HepG2 (cell line): ENCODE measurements around the gene GPSM1. TPM values are rescaled to one million over a fixed set of nuclear protein-coding genes. Genes with fewer than 3 reads are reported as not detected.

ENCODE experiments used
- ATAC-seq: fragments of 200-7000 bp; cut with Tn5 transposase; 3 replicates; pipeline ENCODE4 v1.9.1; 2020; ENCODE audit warnings: mild to moderate bottlenecking, moderate library complexity
- BruUV-seq: library from RNA; stranded (reverse); fragments of 400-500 nt; replicated peaks from 2 replicates; lab custom pipeline; 2021; lab: Mats Ljungman, UMichigan
- CTCF ChIA-PET: fragments of 300-600 bp; formaldehyde crosslinking; extraction: SDS; loops from one replicate; lab custom pipeline; 2021; ENCODE audit warnings: low total read pairs, inconsistent platforms, low intra/inter-chr PET ratio; lab: Yijun Ruan, JAX
- POLR2A ChIA-PET: fragments of 350-600 bp; sonication (Branson Sonifier 250); formaldehyde crosslinking; loops from one replicate; lab custom pipeline; 2020; ENCODE audit warnings: antibody characterized with exemption, inconsistent platforms; lab: Yijun Ruan, JAX
- DNase-seq: peaks from one replicate; pipeline ENCODE4 v3.0.0-alpha.2; 2015; ENCODE audit warnings: low spot score
- FAIRE-seq: peaks from 3 replicates; lab custom pipeline; 2011; peaks lifted over from hg19 to GRCh38; lab: Jason Lieb, UNC
- H2AFZ ChIP-seq: one replicate; pipeline ENCODE4 v1.6.1; 2011; ENCODE audit warnings: low read length, inconsistent platforms
- H3K27ac ChIP-seq: fragments of 300-600 bp; 3 replicates; pipeline ENCODE4 v1.8.0; 2011; ENCODE audit warnings: mixed run types, mild to moderate bottlenecking, mixed read lengths, low read length, inconsistent platforms; ENCODE audit not compliant: insufficient read depth; ENCODE audit errors: extremely low read length
- H3K27me3 ChIP-seq, 2 experiments: fragments of 200-600 bp in 1 of 2; 2 replicates in 1 of 2; 3 replicates in 1 of 2; pipeline versions ENCODE4 v1.6.0 to v1.8.0; 2011; ENCODE audit warnings: low read length in 2 of 2, mild to moderate bottlenecking in 2 of 2, moderate library complexity in 2 of 2, inconsistent platforms in 1 of 2; ENCODE audit not compliant: insufficient read depth in 2 of 2, control insufficient read depth in 1 of 2
- H3K36me3 ChIP-seq, 2 experiments: fragments of 200-600 bp in 1 of 2; replicated peaks in 1 of 2; 2 replicates in 1 of 2; 3 replicates in 1 of 2; pipeline versions ENCODE4 v1.5.1 to v1.8.0; 2011; ENCODE audit warnings: low read length in 2 of 2, inconsistent platforms in 1 of 2; ENCODE audit not compliant: insufficient read depth in 2 of 2, control insufficient read depth in 1 of 2
- H3K4me1 ChIP-seq: 2 replicates; pipeline ENCODE4 v1.5.1; 2012; ENCODE audit warnings: low read length, inconsistent platforms; ENCODE audit not compliant: insufficient read depth
- H3K4me2 ChIP-seq: 2 replicates; pipeline ENCODE4 v1.6.0; 2011; ENCODE audit warnings: low read depth, low read length, inconsistent platforms
- H3K4me3 ChIP-seq, 3 experiments: fragments of 200-600 bp in 1 of 3; sonication (generic), shearing (Covaris generic) in 1 of 3; replicated peaks in 1 of 3; 2 replicates each; pipeline ENCODE4 v1.5.1; 2011 to 2016; ENCODE audit warnings: low read length in 3 of 3, inconsistent platforms in 2 of 3, low read depth in 2 of 3, mild to moderate bottlenecking in 2 of 3, control low read depth in 1 of 3, mixed read lengths in 1 of 3; ENCODE audit not compliant: insufficient read depth in 1 of 3
- H3K79me2 ChIP-seq: one replicate; pipeline ENCODE4 v1.6.1; 2011; ENCODE audit warnings: low read length, inconsistent platforms; ENCODE audit not compliant: insufficient read depth
- H3K9ac ChIP-seq: 2 replicates; pipeline ENCODE4 v1.6.0; 2011; ENCODE audit warnings: mild to moderate bottlenecking, low read depth, low read length, inconsistent platforms; ENCODE audit not compliant: insufficient read depth
- H3K9me3 ChIP-seq: 2 replicates; pipeline ENCODE4 v1.5.1; 2012; ENCODE audit warnings: mild to moderate bottlenecking, low read length
- H4K20me1 ChIP-seq: 2 replicates; pipeline ENCODE4 v1.6.0; 2011; ENCODE audit warnings: inconsistent platforms, mild to moderate bottlenecking, low read length, moderate library complexity; ENCODE audit not compliant: insufficient read depth
- AFF4 ChIP-seq: sonication (generic); formaldehyde crosslinking; IDR thresholded peaks from 2 replicates; pipeline ENCODE4 v1.4.0; 2020; ENCODE audit warnings: missing genetic modification reagents
- GABPB1 ChIP-seq: IDR thresholded peaks from 2 replicates; pipeline ENCODE4 v1.6.1; 2016; ENCODE audit warnings: mild to moderate bottlenecking, missing genetic modification reagents, moderate library complexity, missing compliant biosample characterization
- HIC2 ChIP-seq: sonication (generic); formaldehyde crosslinking; IDR thresholded peaks from 2 replicates; pipeline ENCODE4 v1.9.0; 2022; ENCODE audit warnings: low read depth, missing genetic modification reagents
- HNRNPL ChIP-seq: fragments of 200-400 bp; formaldehyde crosslinking; IDR thresholded peaks from 2 replicates; pipeline ENCODE4 v1.6.1; 2017; ENCODE audit warnings: mild to moderate bottlenecking, low read depth, low read length
- PCBP1 ChIP-seq: fragments of 200-400 bp; formaldehyde crosslinking; IDR thresholded peaks from 2 replicates; pipeline ENCODE4 v1.6.1; 2017; ENCODE audit warnings: mild to moderate bottlenecking, low read depth, low read length, borderline replicate concordance
- XRCC5 ChIP-seq: fragments of 200-400 bp; formaldehyde crosslinking; optimal IDR thresholded peaks from 2 replicates; pipeline ENCODE3; 2017; ENCODE audit warnings: mild to moderate bottlenecking, low read length
- ZNF878 ChIP-seq: sonication (generic); formaldehyde crosslinking; IDR thresholded peaks from 2 replicates; pipeline ENCODE4 v1.8.1; 2023; ENCODE audit warnings: mild to moderate bottlenecking, missing genetic modification reagents, moderate library complexity
- WGBS: methylation state at CpG from one replicate; pipeline ENCODE4 v1.1.6; 2017; ENCODE audit warnings: low lambda C conversion rate; 5-methylcytosine and 5-hydroxymethylcytosine counted together
- in situ Hi-C: cut with HindIII; loops from 2 replicates; pipeline ENCODE4 v1.10.0; 2017; ENCODE audit warnings: low pct_unique_long_range_greater_than_20kb; ENCODE audit not compliant: extremely low pct_ligation_motif_present
- intact Hi-C: fragments of 100-400 bp; cut with micrococcal nuclease; formaldehyde crosslinking; loops from one replicate; pipeline ENCODE4 v1.10.0; 2022; ENCODE audit not compliant: unreplicated experiment
- polyA plus RNA-seq, 8 experiments: library from polyadenylated mRNA; depleted of rRNA in 3 of 8; stranded (reverse) in 7 of 8; unstranded in 1 of 8; fragments of >200 nt; fragmentation: Illumina TruSeq in 4 of 8; extraction: Trizol in 4 of 8; gene quantifications; 2 replicates each; pipeline versions ENCODE4 v1.2.1 to v1.2.3, GENCODE V29; 2011 to 2016; ENCODE audit warnings: low read depth in 4 of 8, missing spikeins in 1 of 8, mixed read lengths in 1 of 8; ENCODE audit not compliant: insufficient read depth in 1 of 8
- total RNA-seq, 5 experiments: library from RNA; depleted of rRNA; stranded (reverse); fragments of >200 nt; fragmentation: Illumina TruSeq; extraction: Trizol; gene quantifications; 2 replicates each; pipeline ENCODE4 v1.2.3, GENCODE V29; 2016; ENCODE audit warnings: low read depth in 1 of 5
- TF ChIP-seq, protein P1 (sequence below): sonication (generic); formaldehyde crosslinking; IDR thresholded peaks from 2 replicates; pipeline ENCODE4 v1.5.1; 2020; ENCODE audit warnings: mild to moderate bottlenecking, missing genetic modification reagents, moderate library complexity

GPSM1 gene
- total and polyA plus RNA-seq, 2 of the 13 experiments (the other 11 are each of a cell fraction or from before 2014, with no cell fraction given) = 1.0 to 2.4 TPM

GRCh38 chr9:136316896-136317676 is 10.3 kb upstream of the GPSM1 start (continued):
- TF ChIP-seq HIC2 = 0 out of 2 replicates have a peak, but pooled peaks have one; percentile 12
- 0 out of 2 replicates have a peak, but pooled peaks have one; percentile 17 for TF ChIP-seq GABPB1 (CRISPR knock-in tag)
- peak; percentile 61; the same call in 1 of the 2 replicates for TF ChIP-seq HNRNPL
- TF ChIP-seq, protein P1, sequence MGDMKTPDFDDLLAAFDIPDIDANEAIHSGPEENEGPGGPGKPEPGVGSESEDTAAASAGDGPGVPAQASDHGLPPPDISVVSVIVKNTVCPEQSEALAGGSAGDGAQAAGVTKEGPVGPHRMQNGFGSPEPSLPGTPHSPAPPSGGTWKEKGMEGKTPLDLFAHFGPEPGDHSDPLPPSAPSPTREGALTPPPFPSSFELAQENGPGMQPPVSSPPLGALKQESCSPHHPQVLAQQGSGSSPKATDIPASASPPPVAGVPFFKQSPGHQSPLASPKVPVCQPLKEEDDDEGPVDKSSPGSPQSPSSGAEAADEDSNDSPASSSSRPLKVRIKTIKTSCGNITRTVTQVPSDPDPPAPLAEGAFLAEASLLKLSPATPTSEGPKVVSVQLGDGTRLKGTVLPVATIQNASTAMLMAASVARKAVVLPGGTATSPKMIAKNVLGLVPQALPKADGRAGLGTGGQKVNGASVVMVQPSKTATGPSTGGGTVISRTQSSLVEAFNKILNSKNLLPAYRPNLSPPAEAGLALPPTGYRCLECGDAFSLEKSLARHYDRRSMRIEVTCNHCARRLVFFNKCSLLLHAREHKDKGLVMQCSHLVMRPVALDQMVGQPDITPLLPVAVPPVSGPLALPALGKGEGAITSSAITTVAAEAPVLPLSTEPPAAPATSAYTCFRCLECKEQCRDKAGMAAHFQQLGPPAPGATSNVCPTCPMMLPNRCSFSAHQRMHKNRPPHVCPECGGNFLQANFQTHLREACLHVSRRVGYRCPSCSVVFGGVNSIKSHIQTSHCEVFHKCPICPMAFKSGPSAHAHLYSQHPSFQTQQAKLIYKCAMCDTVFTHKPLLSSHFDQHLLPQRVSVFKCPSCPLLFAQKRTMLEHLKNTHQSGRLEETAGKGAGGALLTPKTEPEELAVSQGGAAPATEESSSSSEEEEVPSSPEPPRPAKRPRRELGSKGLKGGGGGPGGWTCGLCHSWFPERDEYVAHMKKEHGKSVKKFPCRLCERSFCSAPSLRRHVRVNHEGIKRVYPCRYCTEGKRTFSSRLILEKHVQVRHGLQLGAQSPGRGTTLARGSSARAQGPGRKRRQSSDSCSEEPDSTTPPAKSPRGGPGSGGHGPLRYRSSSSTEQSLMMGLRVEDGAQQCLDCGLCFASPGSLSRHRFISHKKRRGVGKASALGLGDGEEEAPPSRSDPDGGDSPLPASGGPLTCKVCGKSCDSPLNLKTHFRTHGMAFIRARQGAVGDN (CRISPR knock-in tag) = peak; percentile 29
- no peak for TF ChIP-seq PCBP1

DNA sequence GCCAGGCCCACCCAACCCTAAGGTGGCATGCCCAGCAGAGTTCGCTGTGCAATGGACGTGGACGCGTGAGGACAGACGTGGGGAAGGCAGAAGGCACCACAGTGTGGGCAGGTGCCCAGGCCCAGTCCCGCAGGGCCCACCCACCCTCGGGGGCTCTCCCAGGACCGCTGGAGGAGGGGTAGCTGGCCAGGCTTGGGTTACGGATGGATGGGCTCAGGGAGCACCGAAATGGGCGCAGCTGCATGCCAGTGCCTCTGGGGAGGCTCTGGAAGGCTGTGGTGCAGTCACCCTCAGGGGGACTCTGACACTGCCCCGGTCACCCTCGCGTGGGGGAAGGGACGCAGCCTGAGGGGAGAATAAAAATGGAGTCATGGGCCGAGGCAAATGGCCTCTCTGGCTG is 9.6 kb upstream of the GPSM1 start:
- Histone ChIP-seq H3K9me3 (peaks cover 16% of the 10 kb centered on the region), H3K9ac (no peak overlapping the region), H3K4me1 (peaks cover 21% of the 10 kb centered on the region), H2AFZ (no peak overlapping the region), H3K36me3 (no peaks in the 10 kb centered on the region), H3K4me3 (no peak overlapping the region), H3K27ac (no peak overlapping the region), H3K4me2 (no peak overlapping the region), H3K79me2 (no peaks in the 10 kb centered on the region), H4K20me1 (no peaks in the 10 kb centered on the region), H3K27me3 (peaks cover 4 to 14% of the 10 kb centered on the region in 2 experiments; a peak in 4 of 5 replicates)
- no peak for FAIRE-seq
- BruUV-seq = no TSS peak
- CTCF ChIA-PET = no interaction called here
- intact Hi-C loops = no loop called here
- POLR2A ChIA-PET = no interaction called here
- in situ Hi-C loops = no loop called here
- no peak for ATAC-seq
- WGBS = 59% methylated on average over 10 of the region's 16 CpGs
- DNase-seq = no peak
- no peak for TF ChIP-seq ZNF878
- TF ChIP-seq XRCC5 = no peak
- TF ChIP-seq AFF4 = no peak
